Activated CD4-positive, alpha-beta T cell treated with anti-CD3 and anti-CD28 coated beads for 36 hours (primary cell): ENCODE results near the gene PBX4. TPM values are rescaled to one million over a fixed set of nuclear protein-coding genes. Genes with fewer than 3 reads are reported as not detected.

Experiments used
- ATAC-seq: fragments of 200-7000 bp; cut with Tn5 transposase; one replicate; pipeline ENCODE4 v1.10.0; 2021; ENCODE audit warnings: mild to moderate bottlenecking, moderate library complexity
- CTCF ChIA-PET: fragments of 350-600 bp; sonication (Branson Sonifier 250); formaldehyde crosslinking; loops from one replicate; lab custom pipeline; 2021; ENCODE audit warnings: antibody characterized with exemption; lab: Charles Lee
- POLR2A ChIA-PET: fragments of 350-600 bp; sonication (Branson Sonifier 250); formaldehyde crosslinking; loops from one replicate; lab custom pipeline; 2021; ENCODE audit warnings: antibody characterized with exemption, inconsistent platforms; lab: Charles Lee
- DNase-seq: peaks from one replicate; pipeline ENCODE4 v3.0.0-alpha.2; 2020
- H3K27ac Mint-ChIP-seq: one replicate; pipeline ENCODE4 v1.8.0; 2021; ENCODE audit warnings: mixed read lengths
- H3K27me3 Mint-ChIP-seq: one replicate; pipeline ENCODE4 v1.8.0; 2021; ENCODE audit warnings: mixed read lengths
- H3K36me3 Mint-ChIP-seq: one replicate; pipeline ENCODE4 v1.8.0; 2021; ENCODE audit warnings: low read depth, mixed read lengths
- H3K4me1 Mint-ChIP-seq: one replicate; pipeline ENCODE4 v1.8.0; 2021; ENCODE audit warnings: mixed read lengths
- H3K4me3 Mint-ChIP-seq: one replicate; pipeline ENCODE4 v1.8.0; 2021; ENCODE audit warnings: mild to moderate bottlenecking, moderate library complexity, mixed read lengths
- H3K9me3 Mint-ChIP-seq: one replicate; pipeline ENCODE4 v1.8.0; 2021; ENCODE audit warnings: low read depth, mixed read lengths
- intact Hi-C, 2 experiments: fragments of 100-400 bp; cut with DNase I in 1 of 2; cut with micrococcal nuclease in 1 of 2; formaldehyde crosslinking; loops; one replicate each; pipeline versions ENCODE4 v1.14.2 to v1.15.1; 2022 to 2024; cut with DNase I, micrococcal nuclease
- total RNA-seq, 2 experiments: library from RNA; stranded (reverse); gene quantifications; one replicate each; pipeline ENCODE4 v1.2.3, GENCODE V29; 2021

The PBX4 gene
- total RNA-seq, 2 experiments from 2014 or later, result 19.4 to 21.2 TPM

GRCh38 chr19:19649155-19649554 lies 30.7 kb upstream of the PBX4 start:
- intact Hi-C loops, result no loop called here
- Mint-ChIP-seq H3K4me3 (no peak overlapping the region), H3K27me3 (no peaks in the 10 kb centered on the region), H3K27ac (no peak overlapping the region), H3K36me3 (peaks cover 45% of the 10 kb centered on the region), H3K4me1 (no peaks in the 10 kb centered on the region), H3K9me3 (no peaks in the 10 kb centered on the region)
- ATAC-seq (no peak), DNase-seq (no peak)
- POLR2A ChIA-PET, result interaction anchor here (0.8 kb wide), 1 partner anchor 12 kb away, joined by 3 read pairs; no protein-coding TSS in a partner anchor
- CTCF ChIA-PET, result interaction anchor here (0.5 to 0.9 kb wide), 2 partner anchors 95 to 471 kb away, joined by 3 read pairs; no protein-coding TSS in a partner anchor

- Mint-ChIP-seq H3K27me3 (no peaks in the 10 kb centered on the region), H3K4me1 (peaks cover 6% of the 10 kb centered on the region), H3K27ac (no peak overlapping the region), H3K36me3 (peaks cover 38% of the 10 kb centered on the region), H3K9me3 (no peaks in the 10 kb centered on the region), H3K4me3 (no peak overlapping the region)
- ATAC-seq (no peak), DNase-seq (no peak)
- POLR2A ChIA-PET, result no interaction called here
- intact Hi-C loops, result no loop called here
- CTCF ChIA-PET, result interaction anchor here (0.6 kb wide), 1 partner anchor 116 kb away, joined by 4 read pairs; no protein-coding TSS in a partner anchor
Measured at GRCh38 chr19:19647037-19647835, 28.7 kb upstream of the PBX4 start.

DNA sequence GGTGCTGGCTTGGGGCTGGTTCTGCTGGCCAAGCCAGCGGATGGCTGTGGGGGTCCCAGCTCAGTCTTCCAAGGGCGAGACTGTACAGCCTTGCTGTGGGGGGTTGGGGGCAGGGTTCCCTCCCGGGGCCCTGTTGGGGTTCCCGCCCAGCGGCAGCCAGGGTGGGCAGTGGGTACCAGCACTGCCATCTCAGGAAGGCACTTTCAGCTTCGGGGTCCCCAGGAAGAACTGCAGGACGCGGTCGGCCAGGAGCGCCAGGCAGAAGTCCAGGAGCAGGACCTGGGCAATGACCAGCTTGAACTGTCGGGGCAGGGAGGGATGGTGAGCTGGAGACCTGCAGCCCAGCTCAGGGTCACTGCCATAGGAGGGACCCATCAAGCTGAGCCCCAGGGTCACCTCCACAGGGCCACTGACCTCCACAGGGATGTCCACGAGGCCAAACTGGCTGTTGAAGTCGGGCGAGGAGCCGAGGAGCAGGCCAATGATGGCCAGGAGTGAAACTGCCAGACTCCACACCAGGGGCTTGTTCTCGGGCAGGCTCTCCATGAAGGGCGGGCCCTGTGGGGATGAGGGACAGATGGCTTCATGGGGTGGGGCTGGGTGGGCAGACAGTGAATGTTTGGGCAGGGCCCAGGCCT lies 26.9 kb upstream of the PBX4 start:
- H3K27ac Mint-ChIP-seq, result no peak overlapping the region
- intact Hi-C loops, result no loop called here
- peaks cover 29% of the 10 kb centered on the region for H3K36me3 Mint-ChIP-seq
- H3K4me3 Mint-ChIP-seq, result no peak overlapping the region
- DNase-seq (no peak), ATAC-seq (no peak)
- ChIA-PET CTCF (interaction anchor here (1.0 to 2.5 kb wide), 2 partner anchors 25 to 114 kb away, joined by 3 to 30 read pairs; no protein-coding TSS in a partner anchor), POLR2A (no interaction called here)
- no peaks in the 10 kb centered on the region for H3K9me3 Mint-ChIP-seq
- peaks cover 10% of the 10 kb centered on the region for H3K4me1 Mint-ChIP-seq
- no peaks in the 10 kb centered on the region for H3K27me3 Mint-ChIP-seq

DNA sequence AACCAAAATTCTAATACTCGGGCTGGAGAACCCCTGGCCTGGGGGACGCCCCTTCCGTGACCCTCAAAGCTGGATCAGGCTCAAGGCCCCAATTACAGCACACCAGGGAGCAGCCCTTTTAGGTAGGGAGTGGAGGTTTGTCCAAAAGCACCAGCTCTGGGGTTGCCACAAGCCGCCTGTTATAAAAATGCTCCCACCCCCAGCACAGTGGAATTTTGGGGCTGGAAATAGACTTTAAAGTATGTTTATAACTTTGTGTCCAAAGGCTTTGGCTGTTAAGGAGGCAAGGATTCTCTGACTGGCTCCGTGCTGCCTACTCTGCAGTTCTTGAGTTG lies 25.5 kb upstream of the PBX4 start:
- H3K36me3 Mint-ChIP-seq, result peaks cover 32% of the 10 kb centered on the region
- H3K4me1 Mint-ChIP-seq, result peaks cover 10% of the 10 kb centered on the region
- no peak for ATAC-seq
- CTCF ChIA-PET, result interaction anchor here (0.6 to 2.5 kb wide), 15 partner anchors 17 to 316 kb away, joined by 3 to 30 read pairs (median 4); no protein-coding TSS in a partner anchor
- peak overlapping the region; percentile 100 for H3K4me3 Mint-ChIP-seq
- H3K9me3 Mint-ChIP-seq, result no peaks in the 10 kb centered on the region
- DNase-seq, result no peak
- intact Hi-C loops, result loop anchor here (1.0 to 5.0 kb wide), 2 partner anchors 112 to 452 kb away; partner anchors contain the start of genes BORCS8 (in 1 of the 2) and RFXANK (in 1 of the 2)
- POLR2A ChIA-PET, result interaction anchor here (0.7 kb wide), 1 partner anchor 112 kb away, joined by 3 read pairs; no protein-coding TSS in a partner anchor
- H3K27ac Mint-ChIP-seq, result peak overlapping the region; percentile 96
- no peaks in the 10 kb centered on the region for H3K27me3 Mint-ChIP-seq

- intact Hi-C loops, result loop anchor here (1.0 to 5.0 kb wide), 10 partner anchors 15 to 451 kb away; partner anchors contain the start of genes PBX4 (in 2 of the 2), ATP13A1 (in 1 of the 2), BORCS8 (in 1 of the 2) and LPAR2 (in 1 of the 2)
- H3K9me3 Mint-ChIP-seq, result no peaks in the 10 kb centered on the region
- ATAC-seq (peak; percentile 82), DNase-seq (peak; percentile 92)
- CTCF ChIA-PET, result interaction anchor here (0.6 to 2.5 kb wide), 13 partner anchors 17 to 317 kb away, joined by 3 to 30 read pairs (median 4); no protein-coding TSS in a partner anchor
- H3K4me3 Mint-ChIP-seq, result peak within 1 kb of the TSS; percentile 100
- peak within 1 kb of the TSS; percentile 96 for H3K27ac Mint-ChIP-seq
- peaks cover 33% of the 10 kb centered on the region for H3K36me3 Mint-ChIP-seq
- H3K27me3 Mint-ChIP-seq, result no peaks in the 10 kb centered on the region
- peaks cover 10% of the 10 kb centered on the region for H3K4me1 Mint-ChIP-seq
- POLR2A ChIA-PET, result interaction anchor here (0.7 kb wide), 1 partner anchor 112 kb away, joined by 3 read pairs; no protein-coding TSS in a partner anchor
Measured at GRCh38 chr19:19643158-19644053, 24.9 kb upstream of the PBX4 start, which contains the start of gene GMIP. GMIP (minus strand) TSS chr19:19643657; CDS start chr19:19643529, 128 bp downstream.

DNA sequence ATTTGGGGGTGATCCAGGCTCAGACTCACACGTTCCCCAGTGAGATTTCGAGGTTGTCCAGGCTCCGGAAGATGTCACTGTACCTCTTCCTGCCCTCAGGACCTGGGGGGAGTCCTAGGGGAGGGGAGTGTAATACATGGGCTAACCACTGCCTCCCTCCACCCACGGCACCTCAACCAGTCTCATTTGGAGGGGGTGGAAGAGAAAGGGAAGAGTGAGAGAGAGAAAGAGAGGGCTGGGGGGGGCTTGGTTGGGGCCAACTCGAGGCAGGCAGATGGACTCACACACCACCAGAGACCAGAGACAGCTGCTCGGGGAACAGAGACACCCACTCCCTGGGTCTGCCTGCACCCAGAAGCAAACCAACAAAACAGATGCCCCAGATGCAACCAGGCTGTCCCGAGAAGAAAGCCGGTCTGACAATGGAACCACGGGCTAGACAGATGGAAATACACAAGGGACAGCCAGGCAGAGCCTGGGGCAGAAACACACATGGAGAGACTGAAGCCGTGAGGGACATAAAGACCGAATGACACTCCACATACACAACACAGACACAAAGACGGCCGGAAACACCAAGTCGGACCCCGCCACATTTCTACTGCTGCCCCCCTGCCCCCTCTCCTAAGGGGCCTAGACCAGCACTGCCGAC lies 24.1 kb upstream of the PBX4 start:
- intact Hi-C loops, result loop anchor here (1.0 to 5.0 kb wide), 10 partner anchors 14 to 450 kb away; partner anchors contain the start of genes PBX4 (in 2 of the 2), ATP13A1 (in 1 of the 2), BORCS8 (in 1 of the 2) and LPAR2 (in 1 of the 2)
- peak overlapping the region; percentile 100 for H3K4me3 Mint-ChIP-seq
- H3K27ac Mint-ChIP-seq, result peak overlapping the region; percentile 96
- peaks cover 33% of the 10 kb centered on the region for H3K36me3 Mint-ChIP-seq
- ChIA-PET CTCF (interaction anchor here (0.7 kb wide), 1 partner anchor 40 kb away, joined by 3 read pairs; no protein-coding TSS in a partner anchor), POLR2A (no interaction called here)
- peaks cover 10% of the 10 kb centered on the region for H3K4me1 Mint-ChIP-seq
- H3K9me3 Mint-ChIP-seq, result no peaks in the 10 kb centered on the region
- H3K27me3 Mint-ChIP-seq, result no peaks in the 10 kb centered on the region
- ATAC-seq (peak; percentile 54), DNase-seq (peak; percentile 68)

GRCh38 chr19:19637523-19638251 lies 19.2 kb upstream of the PBX4 start:
- ChIA-PET CTCF (no interaction called here), POLR2A (no interaction called here)
- Mint-ChIP-seq H3K4me1 (peaks cover 11% of the 10 kb centered on the region), H3K9me3 (no peaks in the 10 kb centered on the region), H3K36me3 (peaks cover 47% of the 10 kb centered on the region), H3K4me3 (no peak overlapping the region), H3K27ac (no peak overlapping the region), H3K27me3 (no peaks in the 10 kb centered on the region)
- intact Hi-C loops, result no loop called here
- ATAC-seq (no peak), DNase-seq (peak; percentile 41)

DNA sequence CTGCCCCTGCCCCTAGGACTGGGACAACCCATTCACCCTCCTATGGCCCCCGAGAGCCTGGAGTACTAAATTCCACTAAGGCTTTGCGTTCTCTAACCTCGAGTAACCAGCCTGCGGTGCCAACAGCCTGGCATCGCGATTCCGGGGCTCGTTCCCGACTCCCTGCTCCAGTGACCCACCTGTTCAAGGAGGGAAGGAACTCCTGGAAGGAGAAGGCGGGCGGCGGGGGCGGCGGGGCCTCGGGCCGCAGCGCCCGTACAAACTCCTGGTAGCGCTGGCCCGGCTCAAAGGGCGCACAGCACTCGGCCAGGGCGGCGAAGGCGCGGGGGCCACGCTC lies 18.7 kb upstream of the PBX4 start:
- peaks cover 50% of the 10 kb centered on the region for H3K36me3 Mint-ChIP-seq
- H3K9me3 Mint-ChIP-seq, result no peaks in the 10 kb centered on the region

GRCh38 chr19:19636573-19637185 lies 18.2 kb upstream of the PBX4 start:
- Mint-ChIP-seq H3K36me3 (peaks cover 50% of the 10 kb centered on the region), H3K27me3 (no peaks in the 10 kb centered on the region), H3K9me3 (no peaks in the 10 kb centered on the region), H3K27ac (no peak overlapping the region), H3K4me1 (peaks cover 4% of the 10 kb centered on the region), H3K4me3 (no peak overlapping the region)
- intact Hi-C loops, result no loop called here
- POLR2A ChIA-PET, result interaction anchor here (0.6 to 0.7 kb wide), 3 partner anchors 12 to 231 kb away, joined by 3 read pairs; partner anchors contain the start of gene GATAD2A
- ATAC-seq (no peak), DNase-seq (no peak)
- CTCF ChIA-PET, result interaction anchor here (0.5 kb wide), 1 partner anchor 272 kb away, joined by 3 read pairs; no protein-coding TSS in a partner anchor

More for the DNA sequence above, 18.7 kb upstream of the PBX4 start:
- intact Hi-C loops, result no loop called here
- ATAC-seq (no peak), DNase-seq (no peak)
- Mint-ChIP-seq H3K27me3 (no peaks in the 10 kb centered on the region), H3K4me1 (peaks cover 7% of the 10 kb centered on the region), H3K4me3 (no peak overlapping the region), H3K27ac (no peak overlapping the region)
- CTCF ChIA-PET, result no interaction called here
- POLR2A ChIA-PET, result no interaction called here
